ENCODE measurements around the gene MAD1L1. TPM values are rescaled to one million over a fixed set of nuclear protein-coding genes. Genes with fewer than 3 reads are reported as not detected.

The MAD1L1 gene
- total RNA-seq, 1 experiment from 2014 or later, result 46.7 TPM

GRCh38 chr7:2199528-2199927 is 33.2 kb downstream of the MAD1L1 start:
- ChIA-PET CTCF (no interaction called here), POLR2A (ENCODE audit: low non-redundant PET) (no interaction called here)
- no peak for DNase-seq (ENCODE audit: low spot score)

GRCh38 chr7:2198760-2199159 is 34.0 kb downstream of the MAD1L1 start:
- BruUV-seq (replicated peaks), result no TSS peak
- DNase-seq (ENCODE audit: low spot score), result no peak
- CTCF ChIA-PET, result interaction anchor here (0.6 kb wide), 1 partner anchor 445 kb away, joined by 7 read pairs; no protein-coding TSS in a partner anchor
- H3K4me1 ChIP-seq (ENCODE audit: insufficient read depth, low read length, poor library complexity, severe bottlenecking), result peaks cover 8% of the 10 kb centered on the region
- no peak overlapping the region for H3K27ac ChIP-seq (ENCODE audit: low read depth, low read length, poor library complexity, severe bottlenecking)
- peaks cover 17% of the 10 kb centered on the region for H3K36me3 ChIP-seq (ENCODE audit: insufficient read depth, low read length, poor library complexity, severe bottlenecking)
- H3K27me3 ChIP-seq (replicated peaks; ENCODE audit: insufficient read depth, low read depth, low read length, poor library complexity), result no peaks in the 10 kb centered on the region
- peaks cover 10% of the 10 kb centered on the region for H3K9me3 ChIP-seq (ENCODE audit: low read depth, low read length, poor library complexity, severe bottlenecking)
- TF ChIP-seq, protein P1, sequence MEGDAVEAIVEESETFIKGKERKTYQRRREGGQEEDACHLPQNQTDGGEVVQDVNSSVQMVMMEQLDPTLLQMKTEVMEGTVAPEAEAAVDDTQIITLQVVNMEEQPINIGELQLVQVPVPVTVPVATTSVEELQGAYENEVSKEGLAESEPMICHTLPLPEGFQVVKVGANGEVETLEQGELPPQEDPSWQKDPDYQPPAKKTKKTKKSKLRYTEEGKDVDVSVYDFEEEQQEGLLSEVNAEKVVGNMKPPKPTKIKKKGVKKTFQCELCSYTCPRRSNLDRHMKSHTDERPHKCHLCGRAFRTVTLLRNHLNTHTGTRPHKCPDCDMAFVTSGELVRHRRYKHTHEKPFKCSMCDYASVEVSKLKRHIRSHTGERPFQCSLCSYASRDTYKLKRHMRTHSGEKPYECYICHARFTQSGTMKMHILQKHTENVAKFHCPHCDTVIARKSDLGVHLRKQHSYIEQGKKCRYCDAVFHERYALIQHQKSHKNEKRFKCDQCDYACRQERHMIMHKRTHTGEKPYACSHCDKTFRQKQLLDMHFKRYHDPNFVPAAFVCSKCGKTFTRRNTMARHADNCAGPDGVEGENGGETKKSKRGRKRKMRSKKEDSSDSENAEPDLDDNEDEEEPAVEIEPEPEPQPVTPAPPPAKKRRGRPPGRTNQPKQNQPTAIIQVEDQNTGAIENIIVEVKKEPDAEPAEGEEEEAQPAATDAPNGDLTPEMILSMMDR (conservative IDR thresholded peaks at IDR 0.05; ENCODE audit: low read depth, low read length), result no peak
- no peak for TF ChIP-seq EZH2 (IDR thresholded peaks at IDR 0.05; ENCODE audit: borderline replicate concordance, low read depth, low read length, poor library complexity, severe bottlenecking)
- H3K4me3 ChIP-seq (ENCODE audit: low read depth, low read length, poor library complexity, severe bottlenecking), result no peak overlapping the region
- POLR2A ChIA-PET (ENCODE audit: low non-redundant PET), result no interaction called here
- intact Hi-C loops (cut with micrococcal nuclease; ENCODE audit: unreplicated experiment), result no loop called here

More at GRCh38 chr7:2199528-2199927, 33.2 kb downstream of the MAD1L1 start:
- TF ChIP-seq, protein P1 (conservative IDR thresholded peaks at IDR 0.05; ENCODE audit: low read depth, low read length), result no peak
- TF ChIP-seq EZH2 (IDR thresholded peaks at IDR 0.05; ENCODE audit: borderline replicate concordance, low read depth, low read length, poor library complexity, severe bottlenecking), result no peak
- intact Hi-C loops (cut with micrococcal nuclease; ENCODE audit: unreplicated experiment), result no loop called here
- BruUV-seq (replicated peaks), result no TSS peak
- H3K36me3 ChIP-seq (ENCODE audit: insufficient read depth, low read length, poor library complexity, severe bottlenecking), result peaks cover 17% of the 10 kb centered on the region
- H3K27me3 ChIP-seq (replicated peaks; ENCODE audit: insufficient read depth, low read depth, low read length, poor library complexity), result no peaks in the 10 kb centered on the region
- no peak overlapping the region for H3K27ac ChIP-seq (ENCODE audit: low read depth, low read length, poor library complexity, severe bottlenecking)
- peaks cover 10% of the 10 kb centered on the region for H3K4me1 ChIP-seq (ENCODE audit: insufficient read depth, low read length, poor library complexity, severe bottlenecking)
- H3K4me3 ChIP-seq (ENCODE audit: low read depth, low read length, poor library complexity, severe bottlenecking), result no peak overlapping the region
- H3K9me3 ChIP-seq (ENCODE audit: low read depth, low read length, poor library complexity, severe bottlenecking), result peaks cover 10% of the 10 kb centered on the region

DNA sequence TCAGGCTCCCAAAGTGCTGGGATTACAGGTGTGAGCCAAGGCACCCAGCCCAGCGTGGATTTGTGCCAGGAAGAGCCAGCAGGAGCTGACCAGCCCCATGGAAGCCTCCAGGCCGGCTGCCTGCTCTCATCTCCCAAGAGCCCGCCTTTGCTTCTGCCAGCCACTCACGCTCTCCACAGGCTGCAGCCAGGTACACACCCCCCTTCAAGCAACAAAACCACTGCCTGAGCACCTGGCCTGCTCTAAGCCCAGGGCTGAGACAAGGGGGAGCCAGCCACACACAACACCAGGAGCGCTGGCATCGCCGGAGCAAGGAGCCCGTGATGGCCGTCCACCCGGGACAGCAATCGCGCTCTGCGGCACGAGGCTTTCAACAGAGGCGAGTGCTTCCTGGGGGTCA is 34.5 kb downstream of the MAD1L1 start:
- peaks cover 7% of the 10 kb centered on the region for H3K4me1 ChIP-seq (ENCODE audit: insufficient read depth, low read length, poor library complexity, severe bottlenecking)
- H3K9me3 ChIP-seq (ENCODE audit: low read depth, low read length, poor library complexity, severe bottlenecking), result peaks cover 10% of the 10 kb centered on the region
- ChIA-PET POLR2A (ENCODE audit: low non-redundant PET) (no interaction called here), CTCF (interaction anchor here (0.6 kb wide), 1 partner anchor 444 kb away, joined by 7 read pairs; no protein-coding TSS in a partner anchor)
- BruUV-seq (replicated peaks), result no TSS peak
- H3K27me3 ChIP-seq (replicated peaks; ENCODE audit: insufficient read depth, low read depth, low read length, poor library complexity), result no peaks in the 10 kb centered on the region
- H3K36me3 ChIP-seq (ENCODE audit: insufficient read depth, low read length, poor library complexity, severe bottlenecking), result peaks cover 17% of the 10 kb centered on the region
- no peak overlapping the region for H3K27ac ChIP-seq (ENCODE audit: low read depth, low read length, poor library complexity, severe bottlenecking)
- intact Hi-C loops (cut with micrococcal nuclease; ENCODE audit: unreplicated experiment), result no loop called here
- no peak overlapping the region for H3K4me3 ChIP-seq (ENCODE audit: low read depth, low read length, poor library complexity, severe bottlenecking)
- DNase-seq (ENCODE audit: low spot score), result no peak
- no peak for TF ChIP-seq EZH2 (IDR thresholded peaks at IDR 0.05; ENCODE audit: borderline replicate concordance, low read depth, low read length, poor library complexity, severe bottlenecking)
- TF ChIP-seq, protein P1 (conservative IDR thresholded peaks at IDR 0.05; ENCODE audit: low read depth, low read length), result no peak
